Fibroblast of pulmonary artery (primary cell): ENCODE measurements around the gene HECTD2.
"Not testable (repeated sequence)": the region's sequence is repeated elsewhere in the genome, so short reads cannot be mapped to it uniquely, and the experiment has no call there.

Experiments used
- DNase-seq: peaks from one replicate; pipeline ENCODE4 v3.0.0-alpha.2; 2010; ENCODE audit warnings: low read depth
- H3K4me3 ChIP-seq: replicated peaks from 2 replicates; pipeline ENCODE4 v1.5.1; 2011; ENCODE audit warnings: low read depth, mild to moderate bottlenecking, control low read depth, low read length, moderate library complexity
- CTCF ChIP-seq: IDR thresholded peaks from 2 replicates; pipeline ENCODE4 v1.5.1; 2011; ENCODE audit warnings: mild to moderate bottlenecking, control low read depth, low read length, inconsistent platforms; ENCODE audit errors: missing control alignments

HECTD2 gene

GRCh38 chr10:91557651-91558111 lies 147.5 kb downstream of the HECTD2 start:
- no peak for TF ChIP-seq CTCF
- H3K4me3 ChIP-seq, result no peak overlapping the region
- DNase-seq, result no peak

GRCh38 chr10:91558473-91558872 lies 148.3 kb downstream of the HECTD2 start:
- H3K4me3 ChIP-seq, result no peak overlapping the region
- DNase-seq, result no peak
- no peak for TF ChIP-seq CTCF

GRCh38 chr10:91559169-91559568 lies 149.0 kb downstream of the HECTD2 start:
- TF ChIP-seq CTCF, result no peak
- no peak overlapping the region for H3K4me3 ChIP-seq

GRCh38 chr10:91559750-91560149 lies 149.6 kb downstream of the HECTD2 start:
- no peak for TF ChIP-seq CTCF
- no peak overlapping the region for H3K4me3 ChIP-seq
- no peak for DNase-seq

More at GRCh38 chr10:91559169-91559568, 149.0 kb downstream of the HECTD2 start:
- DNase-seq, result no peak

GRCh38 chr10:91560827-91561226 lies 150.7 kb downstream of the HECTD2 start:
- DNase-seq, result peak; percentile 88

GRCh38 chr10:91562839-91563581 lies 152.9 kb downstream of the HECTD2 start:
- no peak overlapping the region for H3K4me3 ChIP-seq
- no peak for DNase-seq
- no peak for TF ChIP-seq CTCF

More at GRCh38 chr10:91560827-91561226, 150.7 kb downstream of the HECTD2 start:
- H3K4me3 ChIP-seq, result not testable (repeated sequence)

- no peak overlapping the region for H3K4me3 ChIP-seq
- DNase-seq, result no peak
- no peak for TF ChIP-seq CTCF
Measured at GRCh38 chr10:91564026-91564425, 153.9 kb downstream of the HECTD2 start.
